ENCODE results near the gene SHLD1.
"Not testable (repeated sequence)": the region's sequence is repeated elsewhere in the genome, so short reads cannot be mapped to it uniquely, and the experiment has no call there.

Gene SHLD1

GRCh38 chr20:5781367-5781766 is 31.2 kb downstream of the SHLD1 start:
- DNase-seq (ENCODE audit: low spot score) = not testable (repeated sequence)

- DNase-seq (ENCODE audit: low spot score) = peak; percentile 65
Observed at GRCh38 chr20:5781798-5782750, 31.9 kb downstream of the SHLD1 start.

- peak; percentile 96 for DNase-seq (ENCODE audit: low spot score)
Observed at GRCh38 chr20:5784735-5785134, 34.5 kb downstream of the SHLD1 start.

- DNase-seq (ENCODE audit: low spot score) = no peak
Observed at GRCh38 chr20:5785146-5785545, 34.9 kb downstream of the SHLD1 start.

- DNase-seq (ENCODE audit: low spot score) = peak; percentile 90
Observed at GRCh38 chr20:5786930-5787795, 37.0 kb downstream of the SHLD1 start.

GRCh38 chr20:5787796-5788165 is 37.6 kb downstream of the SHLD1 start:
- no peak for DNase-seq (ENCODE audit: low spot score)

GRCh38 chr20:5788385-5788895 is 38.2 kb downstream of the SHLD1 start:
- DNase-seq (ENCODE audit: low spot score) = peak; percentile 96

- no peak for DNase-seq (ENCODE audit: low spot score)
Observed at GRCh38 chr20:5789827-5790226, 39.6 kb downstream of the SHLD1 start.

- no peak for DNase-seq (ENCODE audit: low spot score)
Observed at GRCh38 chr20:5793916-5794315, 43.7 kb downstream of the SHLD1 start.

- DNase-seq (ENCODE audit: low spot score) = no peak
Observed at GRCh38 chr20:5796331-5797040, 46.3 kb downstream of the SHLD1 start.

- no peak for DNase-seq (ENCODE audit: low spot score)
Observed at GRCh38 chr20:5797165-5797564, 47.0 kb downstream of the SHLD1 start.

GRCh38 chr20:5797843-5798462 is 47.8 kb downstream of the SHLD1 start:
- no peak for DNase-seq (ENCODE audit: low spot score)

- not testable (repeated sequence) for DNase-seq (ENCODE audit: low spot score)
Observed at GRCh38 chr20:5803754-5804303, 53.6 kb downstream of the SHLD1 start.

- no peak for DNase-seq (ENCODE audit: low spot score)
Observed at GRCh38 chr20:5806457-5807263, 56.5 kb downstream of the SHLD1 start.

- no peak for DNase-seq (ENCODE audit: low spot score)
Observed at GRCh38 chr20:5807431-5807830, 57.2 kb downstream of the SHLD1 start.

- DNase-seq (ENCODE audit: low spot score) = no peak
Observed at GRCh38 chr20:5808901-5809300, 58.7 kb downstream of the SHLD1 start.

- no peak for DNase-seq (ENCODE audit: low spot score)
Observed at GRCh38 chr20:5809495-5809894, 59.3 kb downstream of the SHLD1 start.

- DNase-seq (ENCODE audit: low spot score) = no peak
Observed at GRCh38 chr20:5810800-5811422, 60.7 kb downstream of the SHLD1 start.

- no peak for DNase-seq (ENCODE audit: low spot score)
Observed at GRCh38 chr20:5811746-5812145, 61.5 kb downstream of the SHLD1 start.

GRCh38 chr20:5818346-5818681 is 68.1 kb downstream of the SHLD1 start:
- no peak for DNase-seq (ENCODE audit: low spot score)

Measured in hematopoietic multipotent progenitor cell treated with erythropoietin and hydrocortisone succinate and interleukin-3 and kit ligand, for 15 days (in vitro differentiated cells).